NB4 (cell line): ENCODE data around the gene KLK3.

Experiments
- POLR2A ChIP-seq: IDR thresholded peaks from 2 replicates; pipeline ENCODE4 v1.6.1; 2011; ENCODE audit warnings: mild to moderate bottlenecking; ENCODE audit not compliant: insufficient read length; ENCODE audit errors: extremely low read depth
- TF ChIP-seq, protein P1 (sequence below): IDR thresholded peaks from one replicate; pipeline ENCODE4 v1.5.1; 2012; ENCODE audit warnings: low read depth, low read length
- TF ChIP-seq, protein P2 (sequence below): IDR thresholded peaks from 2 replicates; pipeline ENCODE4 v1.6.1; 2011; ENCODE audit warnings: low read depth, low read length

DNA sequence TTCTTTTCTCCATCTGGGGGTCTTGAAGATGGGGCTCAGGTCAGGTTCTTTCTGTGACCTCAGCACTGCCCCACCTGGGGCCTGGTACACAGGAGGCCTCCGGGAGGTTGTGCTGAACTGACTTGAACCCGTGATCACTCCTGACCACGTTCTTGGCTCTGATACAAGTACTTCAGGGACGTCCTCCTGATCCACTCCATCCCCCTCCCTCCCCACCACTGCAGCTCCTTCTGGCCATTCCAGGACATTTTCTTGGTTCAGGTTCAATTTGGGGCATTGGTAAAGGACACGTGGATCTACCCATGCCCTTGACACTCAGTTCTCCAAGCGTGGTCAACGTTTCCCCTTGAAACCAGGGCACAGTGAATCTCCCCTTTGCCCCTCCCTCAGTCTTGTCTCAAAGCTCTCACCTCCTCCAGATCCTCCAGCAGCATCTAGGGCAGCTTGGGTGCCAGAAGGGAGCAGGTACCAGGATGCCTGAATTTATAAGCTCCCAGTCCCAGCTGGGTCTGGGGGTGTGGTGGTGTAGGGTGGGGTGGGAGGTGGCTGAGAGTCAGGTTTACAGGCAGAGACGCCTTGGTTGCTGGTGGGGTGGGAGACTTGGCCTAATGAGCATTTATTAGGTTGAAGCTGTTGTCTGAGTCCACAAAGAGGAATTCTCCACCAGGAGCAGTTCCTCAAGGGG is 21.5 kb upstream of the KLK3 start, which contains the start of gene KLK15:
- TF ChIP-seq, protein P1, sequence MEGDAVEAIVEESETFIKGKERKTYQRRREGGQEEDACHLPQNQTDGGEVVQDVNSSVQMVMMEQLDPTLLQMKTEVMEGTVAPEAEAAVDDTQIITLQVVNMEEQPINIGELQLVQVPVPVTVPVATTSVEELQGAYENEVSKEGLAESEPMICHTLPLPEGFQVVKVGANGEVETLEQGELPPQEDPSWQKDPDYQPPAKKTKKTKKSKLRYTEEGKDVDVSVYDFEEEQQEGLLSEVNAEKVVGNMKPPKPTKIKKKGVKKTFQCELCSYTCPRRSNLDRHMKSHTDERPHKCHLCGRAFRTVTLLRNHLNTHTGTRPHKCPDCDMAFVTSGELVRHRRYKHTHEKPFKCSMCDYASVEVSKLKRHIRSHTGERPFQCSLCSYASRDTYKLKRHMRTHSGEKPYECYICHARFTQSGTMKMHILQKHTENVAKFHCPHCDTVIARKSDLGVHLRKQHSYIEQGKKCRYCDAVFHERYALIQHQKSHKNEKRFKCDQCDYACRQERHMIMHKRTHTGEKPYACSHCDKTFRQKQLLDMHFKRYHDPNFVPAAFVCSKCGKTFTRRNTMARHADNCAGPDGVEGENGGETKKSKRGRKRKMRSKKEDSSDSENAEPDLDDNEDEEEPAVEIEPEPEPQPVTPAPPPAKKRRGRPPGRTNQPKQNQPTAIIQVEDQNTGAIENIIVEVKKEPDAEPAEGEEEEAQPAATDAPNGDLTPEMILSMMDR = no peak
- TF ChIP-seq, protein P2, sequence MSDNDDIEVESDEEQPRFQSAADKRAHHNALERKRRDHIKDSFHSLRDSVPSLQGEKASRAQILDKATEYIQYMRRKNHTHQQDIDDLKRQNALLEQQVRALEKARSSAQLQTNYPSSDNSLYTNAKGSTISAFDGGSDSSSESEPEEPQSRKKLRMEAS = no peak
- no peak for TF ChIP-seq POLR2A
